CD14-positive monocyte (primary cell): ENCODE data around the gene ZNF554. TPM values are rescaled to one million over a fixed set of nuclear protein-coding genes. Genes with fewer than 3 reads are reported as not detected.
A peak's percentile ranks its signal among the peaks of the same experiment; 100 is the strongest.

Source experiments
- DNase-seq, 3 donors: peaks; one replicate each; pipeline ENCODE4 v3.0.0-alpha.2; 2011 to 2022
- H2AFZ ChIP-seq: 2 replicates; pipeline ENCODE4 v1.6.0; 2012; ENCODE audit warnings: mild to moderate bottlenecking, low read depth, low read length, inconsistent platforms; ENCODE audit not compliant: insufficient read depth, poor library complexity, severe bottlenecking
- H3K27ac ChIP-seq, 2 donors: 1 replicate in 1 of 2; 2 replicates in 1 of 2; pipeline ENCODE4 v1.5.1; 2012 to 2013; ENCODE audit warnings: low read length in 2 of 2, control low read depth in 1 of 2, inconsistent platforms in 1 of 2, low read depth in 1 of 2, mild to moderate bottlenecking in 1 of 2
- H3K27me3 ChIP-seq, 2 donors: one replicate each; pipeline versions ENCODE4 v1.6.0 to v1.6.1; 2011 to 2013; ENCODE audit warnings: low read length in 2 of 2; ENCODE audit not compliant: control insufficient read depth in 2 of 2, insufficient read depth in 2 of 2
- H3K36me3 ChIP-seq, 2 donors: replicated peaks in 1 of 2; 1 replicate in 1 of 2; 2 replicates in 1 of 2; pipeline versions ENCODE4 v1.5.1 to v1.6.1; 2012 to 2013; ENCODE audit warnings: low read length in 2 of 2, control low read depth in 1 of 2, inconsistent platforms in 1 of 2, mild to moderate bottlenecking in 1 of 2; ENCODE audit not compliant: insufficient read depth in 2 of 2, control insufficient read depth in 1 of 2
- H3K4me1 ChIP-seq, 2 donors: 1 replicate in 1 of 2; 2 replicates in 1 of 2; pipeline versions ENCODE4 v1.5.1 to v1.6.1; 2012 to 2013; ENCODE audit warnings: low read length in 2 of 2, control low read depth in 1 of 2, inconsistent platforms in 1 of 2, mild to moderate bottlenecking in 1 of 2, moderate library complexity in 1 of 2; ENCODE audit not compliant: insufficient read depth in 2 of 2, control insufficient read depth in 1 of 2
- H3K4me2 ChIP-seq: replicated peaks from 2 replicates; pipeline ENCODE3; 2012; ENCODE audit warnings: low read length, moderate library complexity, mild to moderate bottlenecking; ENCODE audit not compliant: poor library complexity, severe bottlenecking; ENCODE audit errors: extremely low read depth
- H3K4me3 ChIP-seq, 3 experiments: fragments of 200-600 bp in 1 of 3; sonication (generic) in 1 of 3; replicated peaks in 1 of 3; 1 replicate in 2 of 3; 2 replicates in 1 of 3; pipeline ENCODE4 v1.5.1; 2011 to 2013; ENCODE audit warnings: low read length in 3 of 3, mild to moderate bottlenecking in 3 of 3, control low read depth in 2 of 3, low read depth in 2 of 3, inconsistent platforms in 1 of 3, moderate library complexity in 1 of 3
- H3K79me2 ChIP-seq: 2 replicates; pipeline ENCODE4 v1.6.0; 2012; ENCODE audit warnings: mild to moderate bottlenecking, control low read depth, inconsistent platforms, low read length, moderate library complexity; ENCODE audit not compliant: insufficient read depth
- H3K9ac ChIP-seq: 2 replicates; pipeline ENCODE4 v1.6.0; 2017; ENCODE audit warnings: low read length, mild to moderate bottlenecking; ENCODE audit not compliant: insufficient read depth, poor library complexity, severe bottlenecking
- H3K9me3 ChIP-seq, 2 donors: replicated peaks in 1 of 2; 1 replicate in 1 of 2; 2 replicates in 1 of 2; pipeline versions ENCODE4 v1.5.1 to v1.6.1; 2012 to 2013; ENCODE audit warnings: low read length in 2 of 2, control low read depth in 1 of 2; ENCODE audit not compliant: control insufficient read depth in 1 of 2, insufficient read depth in 1 of 2
- H4K20me1 ChIP-seq: 2 replicates; pipeline ENCODE4 v1.6.0; 2012; ENCODE audit warnings: mild to moderate bottlenecking, low read length, control low read depth, moderate library complexity; ENCODE audit not compliant: insufficient read depth
- H3K27ac Mint-ChIP-seq, 7 donors: one replicate each; pipeline ENCODE4 v1.8.0; 2020; ENCODE audit warnings: mild to moderate bottlenecking in 7 of 7, mixed read lengths in 7 of 7, moderate library complexity in 6 of 7, inconsistent platforms in 2 of 7
- H3K27me3 Mint-ChIP-seq, 3 donors: one replicate each; pipeline ENCODE4 v1.8.0; 2021 to 2022; ENCODE audit warnings: low read depth in 3 of 3, mild to moderate bottlenecking in 3 of 3, mixed read lengths in 3 of 3, moderate library complexity in 3 of 3, inconsistent platforms in 1 of 3
- H3K36me3 Mint-ChIP-seq, 2 donors: one replicate each; pipeline ENCODE4 v1.8.0; 2020; ENCODE audit warnings: mixed read lengths in 2 of 2, inconsistent platforms in 1 of 2, mild to moderate bottlenecking in 1 of 2
- H3K4me1 Mint-ChIP-seq: one replicate; pipeline ENCODE4 v1.8.0; 2020; ENCODE audit warnings: mild to moderate bottlenecking, mixed read lengths
- H3K4me3 Mint-ChIP-seq, 2 donors: one replicate each; pipeline ENCODE4 v1.8.0; 2020; ENCODE audit warnings: mild to moderate bottlenecking in 2 of 2, mixed read lengths in 2 of 2, moderate library complexity in 1 of 2
- H3K9me3 Mint-ChIP-seq, 7 donors: one replicate each; pipeline ENCODE4 v1.8.0; 2020 to 2022; ENCODE audit warnings: mixed read lengths in 7 of 7, mild to moderate bottlenecking in 6 of 7, moderate library complexity in 6 of 7, inconsistent platforms in 2 of 7
- whole genome bisulfite sequencing: methylation state at CpG from one replicate; pipeline ENCODE4 v1.1.5; 2013; ENCODE audit warnings: missing lambda C conversion rate; ENCODE audit not compliant: insufficient coverage; 5-methylcytosine and 5-hydroxymethylcytosine counted together
- intact Hi-C, 2 donors: fragments of 100-400 bp; cut with micrococcal nuclease; formaldehyde crosslinking; loops; one replicate each; pipeline versions ENCODE4 v1.15.0 to v1.15.1; 2023
- polyA plus RNA-seq, 3 donors: library from polyadenylated mRNA; depleted of rRNA in 1 of 3; unstranded in 2 of 3; stranded (reverse) in 1 of 3; fragments of 300-500 nt in 2 of 3; fragments of >200 nt in 1 of 3; fragmentation: Illumina TruSeq in 2 of 3; gene quantifications; 1 replicate in 2 of 3; 2 replicates in 1 of 3; pipeline ENCODE4 v1.2.3, GENCODE V29; 2012 to 2021
- TF ChIP-seq, protein P1 (sequence below): fragments of 200-600 bp; IDR thresholded peaks from one replicate; pipeline ENCODE4 v1.8.0; 2022; ENCODE audit warnings: antibody characterized with exemption, mild to moderate bottlenecking

The ZNF554 gene
- polyA plus RNA-seq, 3 donors: 0.79 to 1.7 (median 0.91) TPM

- Histone ChIP-seq H2AFZ (no peak overlapping the region), H3K27ac (no peak overlapping the region), H3K4me1 (no peaks in the 10 kb centered on the region), H4K20me1 (no peaks in the 10 kb centered on the region), H3K79me2 (no peaks in the 10 kb centered on the region), H3K27me3 (no peaks in the 10 kb centered on the region), H3K9ac (no peak overlapping the region), H3K4me2 (no peak overlapping the region), H3K36me3 (peaks cover 17 to 54% of the 10 kb centered on the region in 2 donors), H3K9me3 (no peaks in the 10 kb centered on the region), H3K4me3 (no peak overlapping the region)
- Mint-ChIP-seq H3K36me3 (peaks cover 28 to 77% of the 10 kb centered on the region in 2 donors), H3K9me3 (no peaks in the 10 kb centered on the region), H3K4me3 (no peak overlapping the region), H3K27me3 (peaks cover 0 to 2% (median 0%) of the 10 kb centered on the region in 3 donors), H3K27ac (peak overlapping the region in 2 of 7 donors; percentile 42 to 43), H3K4me1 (no peaks in the 10 kb centered on the region)
- 92% methylated on average over 23 of the region's 27 CpGs for WGBS
- TF ChIP-seq, protein P1, sequence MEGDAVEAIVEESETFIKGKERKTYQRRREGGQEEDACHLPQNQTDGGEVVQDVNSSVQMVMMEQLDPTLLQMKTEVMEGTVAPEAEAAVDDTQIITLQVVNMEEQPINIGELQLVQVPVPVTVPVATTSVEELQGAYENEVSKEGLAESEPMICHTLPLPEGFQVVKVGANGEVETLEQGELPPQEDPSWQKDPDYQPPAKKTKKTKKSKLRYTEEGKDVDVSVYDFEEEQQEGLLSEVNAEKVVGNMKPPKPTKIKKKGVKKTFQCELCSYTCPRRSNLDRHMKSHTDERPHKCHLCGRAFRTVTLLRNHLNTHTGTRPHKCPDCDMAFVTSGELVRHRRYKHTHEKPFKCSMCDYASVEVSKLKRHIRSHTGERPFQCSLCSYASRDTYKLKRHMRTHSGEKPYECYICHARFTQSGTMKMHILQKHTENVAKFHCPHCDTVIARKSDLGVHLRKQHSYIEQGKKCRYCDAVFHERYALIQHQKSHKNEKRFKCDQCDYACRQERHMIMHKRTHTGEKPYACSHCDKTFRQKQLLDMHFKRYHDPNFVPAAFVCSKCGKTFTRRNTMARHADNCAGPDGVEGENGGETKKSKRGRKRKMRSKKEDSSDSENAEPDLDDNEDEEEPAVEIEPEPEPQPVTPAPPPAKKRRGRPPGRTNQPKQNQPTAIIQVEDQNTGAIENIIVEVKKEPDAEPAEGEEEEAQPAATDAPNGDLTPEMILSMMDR: no peak
- DNase-seq: no peak
- intact Hi-C loops: no loop called here
Measured at GRCh38 chr19:2795827-2796658, 23.6 kb upstream of the ZNF554 start.

- Histone ChIP-seq H3K4me2 (no peak overlapping the region), H3K9me3 (no peaks in the 10 kb centered on the region), H3K9ac (no peak overlapping the region), H3K4me1 (no peaks in the 10 kb centered on the region), H3K4me3 (no peak overlapping the region), H3K36me3 (peaks cover 17 to 55% of the 10 kb centered on the region in 2 donors), H2AFZ (no peak overlapping the region), H3K27ac (no peak overlapping the region), H4K20me1 (no peaks in the 10 kb centered on the region), H3K27me3 (no peaks in the 10 kb centered on the region), H3K79me2 (no peaks in the 10 kb centered on the region)
- peaks cover 0 to 2% (median 0%) of the 10 kb centered on the region in 3 donors for H3K27me3 Mint-ChIP-seq
- 98% methylated on average over 21 of the region's 23 CpGs for WGBS
- H3K36me3 Mint-ChIP-seq: peaks cover 30 to 80% of the 10 kb centered on the region in 2 donors
- no peak for DNase-seq
- no peak overlapping the region for H3K27ac Mint-ChIP-seq
- no peak overlapping the region for H3K4me3 Mint-ChIP-seq
- H3K9me3 Mint-ChIP-seq: peaks cover 0 to 2% (median 0%) of the 10 kb centered on the region in 7 donors
- TF ChIP-seq, protein P1: no peak
- intact Hi-C loops: no loop called here
- H3K4me1 Mint-ChIP-seq: no peaks in the 10 kb centered on the region
Measured at GRCh38 chr19:2796659-2797266, 22.9 kb upstream of the ZNF554 start.
